GM19099 (cell line): ENCODE measurements around the gene CCDC78.

ENCODE experiments used
- POLR2A ChIP-seq: IDR thresholded peaks from 3 replicates; pipeline ENCODE4 v1.6.1; 2011; ENCODE audit warnings: low read depth; ENCODE audit not compliant: insufficient read length; ENCODE audit errors: extremely low read depth

CCDC78 gene

GRCh38 chr16:726438-727290 is at the start of gene CCDC78, which contains the start of gene HAGHL:
Gene CCDC78 (minus strand): TSS chr16:726443. CDS start chr16:726367, 76 bp downstream.
Gene HAGHL (plus strand): TSS chr16:727106. CDS start chr16:727510, 404 bp downstream.
- peak; percentile 6 for TF ChIP-seq POLR2A

GRCh38 chr16:775236-775796 is 49.1 kb upstream of the CCDC78 start:
- no peak for TF ChIP-seq POLR2A

- TF ChIP-seq POLR2A, result no peak
These were observed 48.1 kb upstream of the CCDC78 start for GRCh38 chr16:774086-775001.

GRCh38 chr16:772959-773358 is 46.7 kb upstream of the CCDC78 start:
- no peak for TF ChIP-seq POLR2A

GRCh38 chr16:770411-770810 is 44.2 kb upstream of the CCDC78 start:
- TF ChIP-seq POLR2A, result no peak

GRCh38 chr16:769934-770333 is 43.7 kb upstream of the CCDC78 start:
- no peak for TF ChIP-seq POLR2A

GRCh38 chr16:769184-769784 is 43.0 kb upstream of the CCDC78 start:
- no peak for TF ChIP-seq POLR2A

- no peak for TF ChIP-seq POLR2A
These were observed 42.2 kb upstream of the CCDC78 start for GRCh38 chr16:768428-768827.

GRCh38 chr16:767743-768235 is 41.5 kb upstream of the CCDC78 start:
- TF ChIP-seq POLR2A, result no peak

GRCh38 chr16:766820-767640 is 40.8 kb upstream of the CCDC78 start:
- no peak for TF ChIP-seq POLR2A

GRCh38 chr16:766008-766819 is 40.0 kb upstream of the CCDC78 start:
- TF ChIP-seq POLR2A, result no peak

GRCh38 chr16:765488-765865 is 39.2 kb upstream of the CCDC78 start:
- TF ChIP-seq POLR2A, result no peak

GRCh38 chr16:764848-765487 is 38.7 kb upstream of the CCDC78 start:
- TF ChIP-seq POLR2A, result no peak
